Smooth muscle cell of trachea (primary cell): ENCODE results near the gene PGBD4. TPM values are rescaled to one million over a fixed set of nuclear protein-coding genes. Genes with fewer than 3 reads are reported as not detected.

ENCODE experiments used
- total RNA-seq: library from RNA; depleted of rRNA; stranded (reverse); fragments of >200 nt; gene quantifications from 2 replicates; pipeline ENCODE4 v1.2.1, GENCODE V29; 2014

The PGBD4 gene
- total RNA-seq, result 2.2 and 2.3 TPM in 2 replicates

DNA sequence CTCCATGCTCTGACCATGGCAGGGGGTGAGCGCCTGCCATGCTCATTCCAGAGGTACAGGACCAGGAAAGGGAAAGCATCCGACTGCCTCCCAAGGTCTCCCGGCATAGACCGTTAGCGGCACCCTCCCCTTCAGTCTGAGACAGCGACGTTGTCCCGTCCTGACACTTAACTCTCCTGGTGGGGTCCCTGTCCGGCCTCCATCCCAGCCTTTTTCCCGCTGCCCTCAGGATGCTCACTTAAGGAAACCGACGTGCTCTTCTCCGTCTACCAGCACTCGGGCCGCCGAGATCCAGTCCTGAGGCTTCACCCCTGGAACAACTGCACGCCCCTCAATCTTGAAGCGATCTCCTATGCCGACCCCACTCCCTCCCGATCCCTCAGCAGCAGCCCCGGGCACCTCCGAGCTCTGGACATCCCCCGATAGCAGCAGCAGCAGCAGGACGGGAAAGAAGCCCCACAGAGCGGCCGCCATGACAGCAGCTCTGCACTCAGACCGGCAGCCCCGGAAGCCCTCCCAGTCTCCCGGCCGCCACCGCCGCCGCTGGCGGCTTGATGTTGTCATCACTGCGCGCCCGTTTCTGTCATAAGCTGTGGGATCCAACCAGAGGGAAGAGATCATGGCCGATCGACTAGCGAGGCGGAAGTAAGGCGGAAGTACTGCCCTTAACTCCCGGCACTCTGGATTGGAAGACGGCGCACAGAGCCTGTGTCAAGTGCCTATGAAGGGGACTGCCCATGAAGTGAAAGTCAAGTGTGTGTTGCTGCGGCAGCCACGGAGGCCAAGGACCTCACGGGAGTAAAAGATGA lies at the start of gene PGBD4, which contains the start of gene EMC7:
TSS of gene PGBD4 (plus strand) at position 718 of the 809 bp plus-strand sequence. CDS start 449 bp downstream, outside the sequence.
TSS of gene EMC7 (minus strand) at position 497 of the 809 bp plus-strand sequence. CDS start at position 474, 23 bp downstream.

Other genes with a start within 250 kb of the PGBD4 start
- under 0.01 and 0.15 TPM in 2 replicates for gene CHRM5, start 133.6 kb upstream of the PGBD4 start, total RNA-seq
- gene AVEN, start 62.9 kb upstream of the PGBD4 start, total RNA-seq, result 19.7 and 30.8 TPM in 2 replicates
- gene EMC7, start 221 bp upstream of the PGBD4 start, total RNA-seq, result 30.3 and 42.9 TPM in 2 replicates
- 24.6 and 46.4 TPM in 2 replicates for gene KATNBL1, start 108.0 kb downstream of the PGBD4 start, total RNA-seq
- 168 and 246 TPM in 2 replicates for gene EMC4, start 122.9 kb downstream of the PGBD4 start, total RNA-seq
- gene SLC12A6, start 235.7 kb downstream of the PGBD4 start, total RNA-seq, result 25.3 and 28.4 TPM in 2 replicates
- gene NOP10, start 241.1 kb downstream of the PGBD4 start, total RNA-seq, result 143 and 257 TPM in 2 replicates
- gene NUTM1, start 241.2 kb downstream of the PGBD4 start, total RNA-seq, result under 0.01 TPM in 1 of 2 replicates, not detected in the other